ENCODE data around the gene EPHA3. TPM values are rescaled to one million over a fixed set of nuclear protein-coding genes. Genes with fewer than 3 reads are reported as not detected.

Gene EPHA3
- total and polyA plus RNA-seq, 9 donors = 1.0 to 6.9 (median 2.9) TPM

DNA sequence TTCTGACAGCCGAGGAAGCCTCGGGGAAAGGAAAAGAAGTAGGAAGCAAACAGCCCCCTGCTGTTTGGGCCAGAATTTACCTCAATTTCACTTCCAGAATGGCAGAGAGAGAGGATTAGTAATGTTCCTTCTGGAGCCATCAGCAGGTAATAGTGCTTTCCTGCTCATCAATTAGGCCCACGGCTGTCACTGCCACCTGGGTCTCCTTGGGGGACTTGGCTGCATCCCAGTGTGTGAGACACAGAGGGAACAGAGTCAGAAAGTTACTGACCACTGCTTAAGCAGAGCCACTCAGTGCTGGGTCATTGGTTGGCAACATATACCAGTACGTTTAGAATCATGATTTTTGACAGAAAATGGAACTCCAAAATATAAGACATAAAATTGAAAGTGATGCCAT lies 397.0 kb downstream of the EPHA3 start:
- DNase-seq = peak in 1 of 5 donors; percentile 7
- intact Hi-C loops (cut with DNase I) = no loop called here
- Histone ChIP-seq H3K9me3 (no peaks in the 10 kb centered on the region), H3K27me3 (no peaks in the 10 kb centered on the region), H3K27ac (no peak overlapping the region), H3K4me1 (ENCODE audit: insufficient read depth) (peaks cover 8% of the 10 kb centered on the region), H3K4me3 (no peak overlapping the region), H3K36me3 (no peaks in the 10 kb centered on the region)
- TF ChIP-seq, protein P1, sequence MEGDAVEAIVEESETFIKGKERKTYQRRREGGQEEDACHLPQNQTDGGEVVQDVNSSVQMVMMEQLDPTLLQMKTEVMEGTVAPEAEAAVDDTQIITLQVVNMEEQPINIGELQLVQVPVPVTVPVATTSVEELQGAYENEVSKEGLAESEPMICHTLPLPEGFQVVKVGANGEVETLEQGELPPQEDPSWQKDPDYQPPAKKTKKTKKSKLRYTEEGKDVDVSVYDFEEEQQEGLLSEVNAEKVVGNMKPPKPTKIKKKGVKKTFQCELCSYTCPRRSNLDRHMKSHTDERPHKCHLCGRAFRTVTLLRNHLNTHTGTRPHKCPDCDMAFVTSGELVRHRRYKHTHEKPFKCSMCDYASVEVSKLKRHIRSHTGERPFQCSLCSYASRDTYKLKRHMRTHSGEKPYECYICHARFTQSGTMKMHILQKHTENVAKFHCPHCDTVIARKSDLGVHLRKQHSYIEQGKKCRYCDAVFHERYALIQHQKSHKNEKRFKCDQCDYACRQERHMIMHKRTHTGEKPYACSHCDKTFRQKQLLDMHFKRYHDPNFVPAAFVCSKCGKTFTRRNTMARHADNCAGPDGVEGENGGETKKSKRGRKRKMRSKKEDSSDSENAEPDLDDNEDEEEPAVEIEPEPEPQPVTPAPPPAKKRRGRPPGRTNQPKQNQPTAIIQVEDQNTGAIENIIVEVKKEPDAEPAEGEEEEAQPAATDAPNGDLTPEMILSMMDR (IDR thresholded peaks at IDR 0.05) = no peak
- no peak for TF ChIP-seq EP300 (IDR thresholded peaks at IDR 0.05)
- TF ChIP-seq POLR2A (IDR thresholded peaks at IDR 0.05) = no peak
- 50 to 62% (median 50%) methylated on average over 4 of the region's 4 CpGs for WGBS, 3 donors

DNA sequence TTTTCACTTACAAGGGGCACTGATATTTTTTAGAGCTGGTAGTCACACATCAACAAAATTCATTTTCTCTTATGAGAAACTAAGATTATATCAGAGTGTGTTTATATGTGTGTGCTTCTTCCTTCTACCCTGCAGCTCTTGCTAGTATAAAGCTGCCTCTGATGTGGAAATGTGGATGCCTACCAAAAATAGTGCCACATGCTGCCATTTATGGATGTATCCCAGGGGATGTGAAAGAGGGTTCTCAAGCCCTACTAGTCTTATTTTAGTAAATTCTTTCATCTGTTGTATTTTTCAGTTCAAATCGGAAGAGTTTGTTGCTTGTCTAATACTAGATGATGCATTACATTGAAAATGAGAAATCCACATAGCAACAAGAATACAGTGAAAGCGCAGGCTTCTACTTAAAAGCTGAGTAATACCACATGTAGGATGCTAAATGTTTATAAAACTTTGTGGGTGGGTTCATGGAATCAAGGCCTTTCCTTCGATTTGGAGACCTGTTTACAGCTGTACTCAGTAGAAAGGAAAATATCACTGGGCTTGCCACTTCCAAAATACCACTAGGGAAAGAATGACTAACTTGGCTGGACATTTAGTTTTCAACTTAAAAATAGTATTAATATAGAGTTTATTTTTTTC lies 399.2 kb downstream of the EPHA3 start:
- H3K27ac ChIP-seq = peak overlapping the region in 1 of 2 donors; percentile 65
- WGBS, 3 donors = 2 to 14% (median 2%) methylated on average over 3 of the region's 3 CpGs
- H3K36me3 ChIP-seq = no peaks in the 10 kb centered on the region
- H3K4me1 ChIP-seq (ENCODE audit: insufficient read depth) = peaks cover 8% of the 10 kb centered on the region
- DNase-seq = no peak
- H3K9me3 ChIP-seq = no peaks in the 10 kb centered on the region
- no peaks in the 10 kb centered on the region for H3K27me3 ChIP-seq
- no peak for TF ChIP-seq EP300 (IDR thresholded peaks at IDR 0.05)
- TF ChIP-seq, protein P1 (IDR thresholded peaks at IDR 0.05) = no peak
- no peak for TF ChIP-seq POLR2A (IDR thresholded peaks at IDR 0.05)
- no peak overlapping the region for H3K4me3 ChIP-seq
- intact Hi-C loops (cut with DNase I) = no loop called here

DNA sequence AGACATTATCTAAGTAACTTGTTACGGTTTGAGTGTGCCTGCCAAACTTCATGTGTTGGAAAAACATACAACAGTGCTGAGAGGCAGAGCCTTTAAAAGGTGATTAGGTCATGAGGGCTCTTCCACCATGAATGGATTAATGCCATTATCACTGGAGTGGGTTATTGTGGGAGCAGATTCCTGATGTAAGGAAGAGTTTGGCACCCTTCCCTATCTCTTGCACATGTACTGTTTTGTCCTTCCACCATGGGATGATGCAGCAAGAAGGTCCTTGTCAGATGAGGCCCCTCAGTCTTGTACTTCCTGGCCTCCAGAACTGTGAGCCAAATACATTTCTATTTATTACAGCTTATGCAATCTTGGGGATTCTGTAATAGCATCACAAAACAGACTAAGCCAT lies 413.9 kb downstream of the EPHA3 start:
- peak in 3 of 5 donors; percentile 8 to 46 (median 35) for DNase-seq
- TF ChIP-seq POLR2A (IDR thresholded peaks at IDR 0.05) = no peak
- no peak overlapping the region for H3K4me3 ChIP-seq
- peaks cover 5% of the 10 kb centered on the region for H3K4me1 ChIP-seq (ENCODE audit: insufficient read depth)
- no peaks in the 10 kb centered on the region for H3K36me3 ChIP-seq
- H3K27ac ChIP-seq = peak overlapping the region in 1 of 2 donors; percentile 50
- 5 to 19% (median 13%) methylated on average over 1 of the region's 1 CpG for WGBS, 3 donors
- H3K27me3 ChIP-seq = no peaks in the 10 kb centered on the region
- intact Hi-C loops (cut with DNase I) = no loop called here
- H3K9me3 ChIP-seq = no peaks in the 10 kb centered on the region

DNA sequence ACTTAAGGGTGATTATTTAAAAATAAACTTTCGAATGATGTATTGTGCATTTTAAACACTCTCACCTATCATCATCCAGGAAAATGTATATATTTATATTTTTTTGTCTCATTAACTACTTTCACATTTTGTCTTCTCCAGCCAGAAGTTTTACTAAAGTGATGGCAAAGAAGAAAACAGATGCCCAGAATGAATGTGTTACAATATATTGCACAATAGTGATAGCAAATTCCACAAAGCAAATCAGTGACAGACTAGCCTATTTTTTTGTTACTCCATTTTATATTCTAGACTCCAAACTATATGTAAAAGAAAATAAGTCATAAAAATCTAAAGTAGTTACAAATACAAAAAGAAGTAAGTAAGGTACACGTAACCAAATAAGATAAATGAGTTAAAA lies 414.7 kb downstream of the EPHA3 start:
- Histone ChIP-seq H3K9me3 (no peaks in the 10 kb centered on the region), H3K27ac (peak overlapping the region in 1 of 2 donors; percentile 50), H3K4me3 (no peak overlapping the region), H3K27me3 (no peaks in the 10 kb centered on the region), H3K4me1 (ENCODE audit: insufficient read depth) (peaks cover 5% of the 10 kb centered on the region), H3K36me3 (no peaks in the 10 kb centered on the region)
- TF ChIP-seq, protein P1 (IDR thresholded peaks at IDR 0.05) = no peak
- TF ChIP-seq POLR2A (IDR thresholded peaks at IDR 0.05) (no peak), EP300 (IDR thresholded peaks at IDR 0.05) (no peak)
- intact Hi-C loops (cut with DNase I) = no loop called here
- WGBS, 3 donors = 94 to 98% (median 96%) methylated on average over 2 of the region's 2 CpGs
- no peak for DNase-seq

DNA sequence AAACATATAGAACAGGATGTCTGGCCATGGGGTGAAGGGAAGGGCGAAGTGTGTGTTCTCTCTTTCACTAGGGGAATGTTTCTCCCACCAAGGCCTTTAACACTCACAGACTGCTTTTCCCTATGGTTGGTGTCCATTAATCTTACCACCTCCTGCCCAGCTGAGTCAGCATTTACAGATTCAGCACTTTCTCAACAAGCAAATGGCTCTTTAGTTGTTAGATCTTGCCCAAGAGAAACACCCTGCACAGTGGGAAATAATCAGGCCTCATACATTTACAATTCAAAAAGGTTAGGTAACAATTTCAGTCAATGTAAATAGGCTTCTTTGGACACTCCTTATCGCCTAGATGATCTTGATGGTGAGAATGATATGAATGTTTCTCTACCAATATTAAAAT lies 418.2 kb downstream of the EPHA3 start:
- no peak overlapping the region for H3K27ac ChIP-seq
- H3K4me3 ChIP-seq = no peak overlapping the region
- TF ChIP-seq EP300 (IDR thresholded peaks at IDR 0.05) = no peak
- no peak for TF ChIP-seq POLR2A (IDR thresholded peaks at IDR 0.05)
- TF ChIP-seq, protein P1 (IDR thresholded peaks at IDR 0.05) = no peak
- no peaks in the 10 kb centered on the region for H3K36me3 ChIP-seq
- DNase-seq = no peak
- H3K27me3 ChIP-seq = no peaks in the 10 kb centered on the region
- intact Hi-C loops (cut with DNase I) = no loop called here
- peaks cover 5% of the 10 kb centered on the region for H3K4me1 ChIP-seq (ENCODE audit: insufficient read depth)
- H3K9me3 ChIP-seq = no peaks in the 10 kb centered on the region
- 94 to 97% (median 95%) methylated on average over 2 of the region's 2 CpGs for WGBS, 3 donors

Data from ovary (tissue), 9 donors.